DND-41 (cell line): ENCODE data around the gene DNAH1.

Experiments used
- ATAC-seq: fragments of 200-7000 bp; cut with Tn5 transposase; 3 replicates; pipeline ENCODE4 v1.9.1; 2021; ENCODE audit warnings: low read depth; ENCODE audit not compliant: insufficient read depth
- DNase-seq: peaks from one replicate; pipeline ENCODE4 v3.0.0-alpha.2; 2020
- H2AFZ ChIP-seq: 2 replicates; pipeline ENCODE4 v1.6.0; 2012; ENCODE audit warnings: low read depth, low read length
- H3K27ac ChIP-seq: 2 replicates; pipeline ENCODE4 v1.5.1; 2012; ENCODE audit warnings: low read length, inconsistent platforms
- H3K27me3 ChIP-seq: fragments of 200-600 bp; sonication (generic); 2 replicates; pipeline ENCODE4 v1.6.0; 2012; ENCODE audit warnings: low read length, mild to moderate bottlenecking, inconsistent platforms; ENCODE audit not compliant: insufficient read depth, poor library complexity
- H3K36me3 ChIP-seq: 2 replicates; pipeline ENCODE4 v1.5.1; 2012; ENCODE audit warnings: low read length, inconsistent platforms; ENCODE audit not compliant: insufficient read depth
- H3K4me1 ChIP-seq: 2 replicates; pipeline ENCODE4 v1.5.1; 2012; ENCODE audit warnings: mild to moderate bottlenecking, low read length; ENCODE audit not compliant: insufficient read depth
- H3K4me2 ChIP-seq: 2 replicates; pipeline ENCODE4 v1.6.0; 2012; ENCODE audit warnings: mild to moderate bottlenecking, moderate library complexity, low read length, inconsistent platforms; ENCODE audit not compliant: insufficient read depth
- H3K4me3 ChIP-seq, 2 experiments: fragments of 200-600 bp in 1 of 2; shearing (Covaris generic) in 1 of 2; 2 replicates each; pipeline ENCODE4 v1.5.1; 2012 to 2016; ENCODE audit warnings: inconsistent platforms in 2 of 2, low read length in 2 of 2, mild to moderate bottlenecking in 2 of 2, low read depth in 1 of 2, moderate library complexity in 1 of 2
- H3K79me2 ChIP-seq: 2 replicates; pipeline ENCODE4 v1.6.0; 2012; ENCODE audit warnings: low read length, inconsistent platforms; ENCODE audit not compliant: insufficient read depth
- H3K9ac ChIP-seq: 2 replicates; pipeline ENCODE4 v1.6.0; 2012; ENCODE audit warnings: low read depth, mild to moderate bottlenecking, inconsistent platforms, low read length, moderate library complexity
- H3K9me3 ChIP-seq: 2 replicates; pipeline ENCODE4 v1.5.1; 2012; ENCODE audit warnings: low read length, moderate library complexity, mild to moderate bottlenecking, inconsistent platforms; ENCODE audit not compliant: insufficient read depth, severe bottlenecking
- H4K20me1 ChIP-seq: 2 replicates; pipeline ENCODE4 v1.6.0; 2012; ENCODE audit warnings: low read length; ENCODE audit not compliant: insufficient read depth
- EZH2 ChIP-seq: IDR thresholded peaks from 3 replicates; pipeline ENCODE4 v1.6.1; 2012; ENCODE audit warnings: borderline replicate concordance, low read depth, mild to moderate bottlenecking, moderate library complexity, low read length, inconsistent platforms; ENCODE audit not compliant: severe bottlenecking
- TF ChIP-seq, protein P1 (sequence below): IDR thresholded peaks from 2 replicates; pipeline ENCODE4 v1.5.1; 2012; ENCODE audit warnings: borderline replicate concordance, low read length, moderate library complexity, mild to moderate bottlenecking; ENCODE audit not compliant: poor library complexity, severe bottlenecking; ENCODE audit errors: extremely low read depth

The DNAH1 gene

DNA sequence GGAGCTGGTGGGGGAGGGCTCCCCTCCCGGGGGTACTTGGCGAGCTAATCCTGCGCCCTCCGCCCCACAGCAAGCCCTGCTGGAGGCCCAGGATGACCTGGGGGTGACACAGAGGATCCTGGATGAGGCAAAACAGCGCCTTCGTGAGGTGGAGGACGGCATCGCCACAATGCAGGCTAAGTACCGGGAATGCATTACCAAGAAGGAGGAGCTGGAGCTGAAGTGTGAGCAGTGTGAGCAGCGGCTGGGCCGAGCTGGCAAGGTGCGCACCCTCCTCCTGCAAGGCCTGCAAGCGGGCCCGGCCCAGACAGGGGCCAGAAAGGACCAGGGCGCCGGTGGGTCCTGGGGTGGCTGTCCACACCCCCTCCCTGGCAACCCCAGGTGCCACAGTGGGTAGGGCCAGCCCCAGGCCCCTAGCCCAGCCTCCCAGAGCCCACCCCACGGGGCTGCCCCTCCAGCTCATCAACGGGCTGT lies 72.3 kb downstream of the DNAH1 start:
- Histone ChIP-seq H2AFZ (no peak overlapping the region), H3K9me3 (no peaks in the 10 kb centered on the region), H3K27ac (no peak overlapping the region), H4K20me1 (no peaks in the 10 kb centered on the region; the same call in 1 of the 2 replicates), H3K27me3 (no peaks in the 10 kb centered on the region), H3K36me3 (no peaks in the 10 kb centered on the region), H3K4me1 (no peaks in the 10 kb centered on the region), H3K4me3 (no peak overlapping the region), H3K79me2 (no peaks in the 10 kb centered on the region), H3K4me2 (no peak overlapping the region), H3K9ac (no peak overlapping the region)
- ATAC-seq (no peak), DNase-seq (no peak)
- TF ChIP-seq, protein P1, sequence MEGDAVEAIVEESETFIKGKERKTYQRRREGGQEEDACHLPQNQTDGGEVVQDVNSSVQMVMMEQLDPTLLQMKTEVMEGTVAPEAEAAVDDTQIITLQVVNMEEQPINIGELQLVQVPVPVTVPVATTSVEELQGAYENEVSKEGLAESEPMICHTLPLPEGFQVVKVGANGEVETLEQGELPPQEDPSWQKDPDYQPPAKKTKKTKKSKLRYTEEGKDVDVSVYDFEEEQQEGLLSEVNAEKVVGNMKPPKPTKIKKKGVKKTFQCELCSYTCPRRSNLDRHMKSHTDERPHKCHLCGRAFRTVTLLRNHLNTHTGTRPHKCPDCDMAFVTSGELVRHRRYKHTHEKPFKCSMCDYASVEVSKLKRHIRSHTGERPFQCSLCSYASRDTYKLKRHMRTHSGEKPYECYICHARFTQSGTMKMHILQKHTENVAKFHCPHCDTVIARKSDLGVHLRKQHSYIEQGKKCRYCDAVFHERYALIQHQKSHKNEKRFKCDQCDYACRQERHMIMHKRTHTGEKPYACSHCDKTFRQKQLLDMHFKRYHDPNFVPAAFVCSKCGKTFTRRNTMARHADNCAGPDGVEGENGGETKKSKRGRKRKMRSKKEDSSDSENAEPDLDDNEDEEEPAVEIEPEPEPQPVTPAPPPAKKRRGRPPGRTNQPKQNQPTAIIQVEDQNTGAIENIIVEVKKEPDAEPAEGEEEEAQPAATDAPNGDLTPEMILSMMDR = peak; percentile 35
- no peak for TF ChIP-seq EZH2

DNA sequence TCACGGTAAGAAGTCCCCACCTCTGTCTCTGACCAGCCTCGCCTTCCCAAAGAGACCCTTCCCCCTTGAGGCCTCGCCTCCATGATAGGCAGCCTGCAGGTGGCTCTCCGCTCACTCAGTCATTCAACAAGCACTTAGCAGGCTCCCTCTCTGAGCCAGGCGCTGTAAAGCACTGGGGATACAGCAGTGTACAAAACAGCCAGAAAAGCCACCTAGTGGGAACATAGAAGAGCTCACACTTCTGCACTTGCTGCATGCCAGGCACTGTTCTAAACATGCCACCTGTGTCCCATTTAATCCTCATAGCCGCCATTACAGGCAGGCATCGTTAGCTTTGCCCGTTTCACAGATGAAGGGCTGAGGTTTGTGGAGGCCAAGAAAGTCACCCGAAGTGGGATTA lies 72.8 kb downstream of the DNAH1 start:
- Histone ChIP-seq H3K27ac (no peak overlapping the region), H3K9ac (no peak overlapping the region), H3K27me3 (no peaks in the 10 kb centered on the region), H3K4me3 (no peak overlapping the region), H2AFZ (no peak overlapping the region), H3K9me3 (no peaks in the 10 kb centered on the region), H4K20me1 (no peaks in the 10 kb centered on the region; the same call in 1 of the 2 replicates), H3K4me2 (no peak overlapping the region), H3K79me2 (no peaks in the 10 kb centered on the region), H3K4me1 (no peaks in the 10 kb centered on the region), H3K36me3 (no peaks in the 10 kb centered on the region)
- ATAC-seq = no peak; the same call in 2 of the 3 replicates
- no peak for DNase-seq
- TF ChIP-seq, protein P1 = no peak
- no peak for TF ChIP-seq EZH2

DNA sequence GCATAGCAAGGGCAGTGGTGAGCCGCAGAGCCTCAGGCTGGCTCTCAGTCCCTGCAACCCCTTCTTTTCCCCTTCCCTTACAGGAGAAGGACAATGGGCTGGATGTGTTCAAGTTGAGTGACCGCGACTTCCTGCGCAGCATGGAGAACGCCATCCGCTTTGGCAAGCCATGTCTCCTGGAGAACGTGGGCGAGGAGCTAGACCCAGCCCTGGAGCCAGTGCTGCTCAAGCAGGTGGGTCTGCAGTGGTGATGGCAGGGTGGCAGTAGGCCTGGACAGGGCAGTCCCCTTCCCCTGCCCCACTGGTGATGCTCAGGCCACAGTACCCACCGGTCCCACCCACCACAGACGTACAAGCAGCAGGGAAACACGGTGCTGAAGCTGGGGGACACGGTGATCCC lies 75.0 kb downstream of the DNAH1 start:
- H3K9ac ChIP-seq = no peak overlapping the region
- no peaks in the 10 kb centered on the region; the same call in 1 of the 2 replicates for H4K20me1 ChIP-seq
- no peaks in the 10 kb centered on the region for H3K4me1 ChIP-seq
- H3K9me3 ChIP-seq = no peaks in the 10 kb centered on the region
- DNase-seq (no peak), ATAC-seq (no peak)
- H2AFZ ChIP-seq = no peak overlapping the region
- no peak overlapping the region for H3K4me2 ChIP-seq
- no peaks in the 10 kb centered on the region for H3K27me3 ChIP-seq
- no peak overlapping the region for H3K27ac ChIP-seq
- no peak for TF ChIP-seq EZH2
- TF ChIP-seq, protein P1 = no peak
- H3K36me3 ChIP-seq = no peaks in the 10 kb centered on the region
- H3K4me3 ChIP-seq = no peak overlapping the region
- no peaks in the 10 kb centered on the region for H3K79me2 ChIP-seq
